ENCODE measurements around the gene CDH23. TPM values are rescaled to one million over a fixed set of nuclear protein-coding genes. Genes with fewer than 3 reads are reported as not detected.

The CDH23 gene
- total and polyA plus RNA-seq, 9 of the 15 experiments (the other 6 are each of a cell fraction or from before 2014, with no cell fraction given) = 0.18 to 1.2 (median 0.47) TPM

GRCh38 chr10:71703577-71703976 is 306.9 kb downstream of the CDH23 start (continued):
- no peak for TF ChIP-seq ETS1 (conservative IDR thresholded peaks at IDR 0.05; ENCODE audit: control insufficient read depth, low read depth, low read length)
- no peak for TF ChIP-seq NCOA2 (IDR thresholded peaks at IDR 0.05; ENCODE audit: partially characterized antibody in 2 of 2)
- TF ChIP-seq, protein P1, sequence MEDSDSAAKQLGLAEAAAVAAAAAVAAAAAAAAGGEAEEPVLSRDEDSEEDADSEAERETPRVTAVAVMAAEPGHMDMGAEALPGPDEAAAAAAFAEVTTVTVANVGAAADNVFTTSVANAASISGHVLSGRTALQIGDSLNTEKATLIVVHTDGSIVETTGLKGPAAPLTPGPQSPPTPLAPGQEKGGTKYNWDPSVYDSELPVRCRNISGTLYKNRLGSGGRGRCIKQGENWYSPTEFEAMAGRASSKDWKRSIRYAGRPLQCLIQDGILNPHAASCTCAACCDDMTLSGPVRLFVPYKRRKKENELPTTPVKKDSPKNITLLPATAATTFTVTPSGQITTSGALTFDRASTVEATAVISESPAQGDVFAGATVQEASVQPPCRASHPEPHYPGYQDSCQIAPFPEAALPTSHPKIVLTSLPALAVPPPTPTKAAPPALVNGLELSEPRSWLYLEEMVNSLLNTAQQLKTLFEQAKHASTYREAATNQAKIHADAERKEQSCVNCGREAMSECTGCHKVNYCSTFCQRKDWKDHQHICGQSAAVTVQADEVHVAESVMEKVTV (CRISPR knock-in tag; IDR thresholded peaks at IDR 0.05) = peak; percentile 53; the same call in 1 of the 2 replicates
- TF ChIP-seq, protein P2, sequence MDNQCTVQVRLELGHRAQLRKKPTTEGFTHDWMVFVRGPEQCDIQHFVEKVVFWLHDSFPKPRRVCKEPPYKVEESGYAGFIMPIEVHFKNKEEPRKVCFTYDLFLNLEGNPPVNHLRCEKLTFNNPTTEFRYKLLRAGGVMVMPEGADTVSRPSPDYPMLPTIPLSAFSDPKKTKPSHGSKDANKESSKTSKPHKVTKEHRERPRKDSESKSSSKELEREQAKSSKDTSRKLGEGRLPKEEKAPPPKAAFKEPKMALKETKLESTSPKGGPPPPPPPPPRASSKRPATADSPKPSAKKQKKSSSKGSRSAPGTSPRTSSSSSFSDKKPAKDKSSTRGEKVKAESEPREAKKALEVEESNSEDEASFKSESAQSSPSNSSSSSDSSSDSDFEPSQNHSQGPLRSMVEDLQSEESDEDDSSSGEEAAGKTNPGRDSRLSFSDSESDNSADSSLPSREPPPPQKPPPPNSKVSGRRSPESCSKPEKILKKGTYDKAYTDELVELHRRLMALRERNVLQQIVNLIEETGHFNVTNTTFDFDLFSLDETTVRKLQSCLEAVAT (IDR thresholded peaks at IDR 0.05) = no peak
- peak; percentile 37; the same call in 1 of the 2 replicates for TF ChIP-seq SMC3 (conservative IDR thresholded peaks at IDR 0.05; ENCODE audit: insufficient read depth, low read depth, low read length)
- no peak for TF ChIP-seq FOXA3 (CRISPR knock-in tag; conservative IDR thresholded peaks at IDR 0.05 in 1 of 2, IDR thresholded peaks at IDR 0.05 in 1 of 2)
- no peak for TF ChIP-seq ETS2 (tag; IDR thresholded peaks at IDR 0.05; ENCODE audit: borderline replicate concordance, poor library complexity, severe bottlenecking)
- TF ChIP-seq STAT5A (IDR thresholded peaks at IDR 0.05; ENCODE audit: borderline replicate concordance, low read length) = no peak
- peak; percentile 47; the same call in 1 of the 2 replicates for TF ChIP-seq STAG1 (CRISPR knock-in tag; IDR thresholded peaks at IDR 0.05; ENCODE audit: borderline replicate concordance)
